H1 (cell line): ENCODE data around the gene NEU4. TPM values are rescaled to one million over a fixed set of nuclear protein-coding genes. Genes with fewer than 3 reads are reported as not detected.

Source experiments
- CTCF ChIA-PET: fragments of 300-600 bp; sonication (Branson Sonifier 250); formaldehyde crosslinking; loops from one replicate; lab custom pipeline; 2021; ENCODE audit not compliant: partially characterized antibody; lab: Charles Lee
- POLR2A ChIA-PET: fragments of 300-600 bp; sonication (Branson Sonifier 250); formaldehyde crosslinking; loops from one replicate; lab custom pipeline; 2021; ENCODE audit warnings: inconsistent platforms; ENCODE audit not compliant: partially characterized antibody; lab: Charles Lee
- DNase-seq, 2 experiments: peaks; one replicate each; pipeline versions ENCODE4 v3.0.0 to v3.0.0-alpha.2; 2010 to 2022; ENCODE audit warnings: low spot score in 2 of 2, low read depth in 1 of 2, mixed read lengths in 1 of 2
- FAIRE-seq: peaks from 2 replicates; lab custom pipeline; 2011; peaks lifted over from hg19 to GRCh38; lab: Jason Lieb, UNC
- H2AFZ ChIP-seq: 2 replicates; pipeline ENCODE4 v1.8.1; 2012; ENCODE audit warnings: low read length, inconsistent platforms
- H2AK5ac ChIP-seq: 2 replicates; pipeline ENCODE4 v1.6.1; 2013; ENCODE audit warnings: low read depth, low read length
- H2BK120ac ChIP-seq: replicated peaks from 2 replicates; pipeline ENCODE3; 2013; ENCODE audit warnings: low read depth, low read length, inconsistent platforms
- H2BK12ac ChIP-seq: 2 replicates; pipeline ENCODE4 v1.6.1; 2013; ENCODE audit warnings: low read depth, low read length
- H2BK15ac ChIP-seq: 2 replicates; pipeline ENCODE4 v1.6.1; 2013; ENCODE audit warnings: low read length
- H2BK20ac ChIP-seq: 2 replicates; pipeline ENCODE4 v1.6.1; 2013; ENCODE audit warnings: low read length
- H2BK5ac ChIP-seq: 2 replicates; pipeline ENCODE4 v1.6.1; 2013; ENCODE audit warnings: low read depth, low read length
- H3K14ac ChIP-seq: 2 replicates; pipeline ENCODE4 v1.6.1; 2013; ENCODE audit warnings: inconsistent platforms; ENCODE audit not compliant: insufficient read length
- H3K18ac ChIP-seq: 2 replicates; pipeline ENCODE4 v1.6.1; 2013; ENCODE audit warnings: low read length; ENCODE audit errors: extremely low read depth
- H3K23ac ChIP-seq: 2 replicates; pipeline ENCODE4 v1.6.1; 2013; ENCODE audit warnings: inconsistent platforms; ENCODE audit not compliant: insufficient read length
- H3K23me2 ChIP-seq: 2 replicates; pipeline ENCODE4 v1.6.1; 2013; ENCODE audit warnings: low read depth, low read length
- H3K27ac ChIP-seq: 2 replicates; pipeline ENCODE4 v1.6.1; 2011; ENCODE audit warnings: low read depth, low read length, inconsistent platforms
- H3K27me3 ChIP-seq, 4 experiments: replicated peaks in 1 of 4; 1 replicate in 1 of 4; 2 replicates in 3 of 4; pipeline versions ENCODE4 v1.6.1 to v1.8.1; 2011 to 2013; ENCODE audit warnings: low read length in 3 of 4, mild to moderate bottlenecking in 3 of 4, inconsistent platforms in 2 of 4, mixed read lengths in 2 of 4, moderate library complexity in 1 of 4; ENCODE audit not compliant: control insufficient read depth in 3 of 4, insufficient read depth in 3 of 4; ENCODE audit errors: extremely low read depth in 1 of 4
- H3K36me3 ChIP-seq, 4 experiments: 2 replicates each; pipeline versions ENCODE4 v1.6.1 to v1.8.1; 2011 to 2013; ENCODE audit warnings: mild to moderate bottlenecking in 4 of 4, low read length in 3 of 4, moderate library complexity in 2 of 4, control low read depth in 1 of 4, inconsistent platforms in 1 of 4; ENCODE audit not compliant: insufficient read depth in 4 of 4, control insufficient read depth in 2 of 4
- H3K4ac ChIP-seq: replicated peaks from 2 replicates; pipeline ENCODE3; 2013; ENCODE audit warnings: low read length, low read depth, mixed read lengths, inconsistent platforms; ENCODE audit not compliant: insufficient read length
- H3K4me1 ChIP-seq, 4 experiments: replicated peaks in 1 of 4; 1 replicate in 1 of 4; 2 replicates in 3 of 4; pipeline versions ENCODE4 v1.6.1 to v1.8.1; 2011 to 2013; ENCODE audit warnings: low read length in 3 of 4, inconsistent platforms in 2 of 4, mixed read lengths in 1 of 4; ENCODE audit not compliant: insufficient read depth in 4 of 4, control insufficient read depth in 3 of 4
- H3K4me2 ChIP-seq, 2 experiments: 2 replicates each; pipeline versions ENCODE4 v1.6.1 to v1.8.1; 2011 to 2013; ENCODE audit warnings: low read depth in 2 of 2, low read length in 2 of 2, control low read depth in 1 of 2, inconsistent platforms in 1 of 2, mild to moderate bottlenecking in 1 of 2; ENCODE audit not compliant: insufficient read depth in 1 of 2
- H3K4me3 ChIP-seq, 4 experiments: fragments of 200-600, 300-600 bp in 1 of 4; sonication (generic), shearing (Covaris generic), sonication (Bioruptor Twin) in 1 of 4; 2 replicates each; pipeline versions ENCODE4 v1.5.1 to v1.8.1; 2011 to 2016; ENCODE audit warnings: low read length in 4 of 4, low read depth in 3 of 4, control low read depth in 2 of 4, inconsistent platforms in 2 of 4, mild to moderate bottlenecking in 2 of 4, mixed read lengths in 1 of 4, moderate library complexity in 1 of 4; ENCODE audit not compliant: insufficient read depth in 2 of 4; ENCODE audit errors: extremely low read depth in 1 of 4
- H3K56ac ChIP-seq: replicated peaks from 2 replicates; pipeline ENCODE3; 2013; ENCODE audit warnings: low read depth, mild to moderate bottlenecking, mixed read lengths, low read length, inconsistent platforms; ENCODE audit not compliant: insufficient read length
- H3K79me1 ChIP-seq: 2 replicates; pipeline ENCODE4 v1.6.1; 2013; ENCODE audit warnings: low read depth, low read length, control low read depth
- H3K79me2 ChIP-seq, 2 experiments: 2 replicates each; pipeline versions ENCODE4 v1.6.1 to v1.8.1; 2012 to 2013; ENCODE audit warnings: low read length in 2 of 2, mild to moderate bottlenecking in 2 of 2, inconsistent platforms in 1 of 2; ENCODE audit not compliant: insufficient read depth in 2 of 2, control insufficient read depth in 1 of 2
- H3K9ac ChIP-seq, 4 experiments: replicated peaks in 1 of 4; 1 replicate in 1 of 4; 2 replicates in 3 of 4; pipeline versions ENCODE4 v1.6.1 to v1.8.1; 2011 to 2013; ENCODE audit warnings: low read depth in 3 of 4, low read length in 3 of 4, control low read depth in 2 of 4, mild to moderate bottlenecking in 2 of 4, moderate library complexity in 2 of 4, inconsistent platforms in 1 of 4; ENCODE audit errors: extremely low read depth in 1 of 4
- H3K9me3 ChIP-seq, 2 experiments: 2 replicates each; pipeline versions ENCODE4 v1.6.1 to v1.8.1; 2012 to 2013; ENCODE audit warnings: mild to moderate bottlenecking in 2 of 2, moderate library complexity in 2 of 2, control low read depth in 1 of 2, inconsistent platforms in 1 of 2, low read depth in 1 of 2, low read length in 1 of 2, mixed read lengths in 1 of 2; ENCODE audit not compliant: insufficient read depth in 2 of 2
- H4K20me1 ChIP-seq, 2 experiments: replicated peaks in 1 of 2; 2 replicates each; pipeline versions ENCODE3 to v1.8.1; 2011 to 2013; ENCODE audit warnings: inconsistent platforms in 2 of 2, low read length in 2 of 2, mild to moderate bottlenecking in 1 of 2; ENCODE audit not compliant: insufficient read depth in 2 of 2, control insufficient read depth in 1 of 2
- H4K5ac ChIP-seq: 2 replicates; pipeline ENCODE4 v1.6.1; 2013; ENCODE audit warnings: low read length, low read depth, mixed read lengths, inconsistent platforms; ENCODE audit not compliant: insufficient read length
- H4K8ac ChIP-seq: 2 replicates; pipeline ENCODE4 v1.8.0; 2013; ENCODE audit warnings: mild to moderate bottlenecking, moderate library complexity, low read length, inconsistent platforms; ENCODE audit not compliant: insufficient read depth; ENCODE audit errors: extremely low read depth
- H4K91ac ChIP-seq: replicated peaks from 2 replicates; pipeline ENCODE3; 2013; ENCODE audit warnings: low read length, mixed read lengths, inconsistent platforms; ENCODE audit not compliant: insufficient read length
- CBX8 ChIP-seq: fragments of 300-800, 300-1000 bp; sonication (generic); IDR thresholded peaks from 2 replicates; pipeline ENCODE4 v1.7.1; 2016; ENCODE audit warnings: low read depth, low read length, borderline replicate concordance
- GABPA ChIP-seq: IDR thresholded peaks from 2 replicates; pipeline ENCODE4 v1.6.1; 2011; ENCODE audit warnings: mild to moderate bottlenecking, low read length, moderate library complexity, borderline replicate concordance; ENCODE audit not compliant: insufficient read depth
- KDM4A ChIP-seq: IDR thresholded peaks from one replicate; pipeline ENCODE4 v1.7.1; 2012; ENCODE audit warnings: low read depth, mild to moderate bottlenecking, moderate library complexity, low read length, inconsistent platforms; ENCODE audit not compliant: severe bottlenecking
- MAFK ChIP-seq: IDR thresholded peaks from 2 replicates; pipeline ENCODE4 v1.6.1; 2012; ENCODE audit warnings: low read depth, mild to moderate bottlenecking, improper control_type of control experiment, low read length
- NANOG ChIP-seq: IDR thresholded peaks from 2 replicates; pipeline ENCODE4 v1.6.1; 2011; ENCODE audit warnings: low read length, low read depth, mild to moderate bottlenecking, inconsistent platforms; ENCODE audit not compliant: insufficient read depth, poor library complexity, severe bottlenecking
- RNF2 ChIP-seq: fragments of 200-900, 300-1000 bp; sonication (generic); IDR thresholded peaks from 2 replicates; pipeline ENCODE4 v1.7.1; 2016; ENCODE audit warnings: borderline replicate concordance, low read depth, mild to moderate bottlenecking, antibody characterized with exemption, low read length; ENCODE audit not compliant: poor library complexity, severe bottlenecking; ENCODE audit errors: missing control alignments
- SIX5 ChIP-seq: IDR thresholded peaks from 2 replicates; pipeline ENCODE4 v1.6.1; 2011; ENCODE audit warnings: mild to moderate bottlenecking, low read depth, low read length
- SP2 ChIP-seq: IDR thresholded peaks from 2 replicates; pipeline ENCODE4 v1.6.1; 2012; ENCODE audit warnings: mild to moderate bottlenecking, low read length, inconsistent platforms
- WGBS, 2 experiments: shearing (Covaris generic) in 1 of 2; methylation state at CpG; one replicate each; pipeline versions ENCODE4 v1.1.6 to v1.1.7; 2013 to 2015; ENCODE audit warnings: low lambda C conversion rate in 2 of 2, mixed read lengths in 2 of 2, inconsistent platforms in 1 of 2, low coverage in 1 of 2, missing lambda C conversion rate in 1 of 2; ENCODE audit not compliant: insufficient replicate concordance in 2 of 2, insufficient coverage in 1 of 2, insufficient read length in 1 of 2; ENCODE audit errors: extremely low coverage in 1 of 2, missing lambda C conversion rate in 1 of 2; 5-methylcytosine and 5-hydroxymethylcytosine counted together
- polyA plus RNA-seq, 7 experiments: library from polyadenylated mRNA; depleted of rRNA in 3 of 7; stranded (reverse) in 5 of 7; unstranded in 2 of 7; fragments of >200 nt in 5 of 7; fragments of 200-250 nt in 2 of 7; gene quantifications; 1 replicate in 5 of 7; 2 replicates in 1 of 7; 4 replicates in 1 of 7; pipeline versions ENCODE4 v1.2.1 to v1.2.3, GENCODE V29; 2011 to 2013; ENCODE audit warnings: missing spikeins in 2 of 7, mixed read lengths in 2 of 7
- total RNA-seq: library from RNA; stranded (reverse); fragmentation: NEBNext Ultra II Directional; extraction: Animal tissue kit (Norgen Biotek cat#: 25700); gene quantifications from 2 replicates; pipeline ENCODE4 v1.2.1, GENCODE V29; 2021
- TF ChIP-seq, protein P1 (sequence below): IDR thresholded peaks from 2 replicates; pipeline ENCODE4 v1.6.1; 2012; ENCODE audit warnings: low read length, inconsistent platforms

The NEU4 gene
- total and polyA plus RNA-seq, 2 of the 8 experiments (the other 6 are each of a cell fraction or from before 2014, with no cell fraction given), result 0.32 to 0.50 TPM

DNA sequence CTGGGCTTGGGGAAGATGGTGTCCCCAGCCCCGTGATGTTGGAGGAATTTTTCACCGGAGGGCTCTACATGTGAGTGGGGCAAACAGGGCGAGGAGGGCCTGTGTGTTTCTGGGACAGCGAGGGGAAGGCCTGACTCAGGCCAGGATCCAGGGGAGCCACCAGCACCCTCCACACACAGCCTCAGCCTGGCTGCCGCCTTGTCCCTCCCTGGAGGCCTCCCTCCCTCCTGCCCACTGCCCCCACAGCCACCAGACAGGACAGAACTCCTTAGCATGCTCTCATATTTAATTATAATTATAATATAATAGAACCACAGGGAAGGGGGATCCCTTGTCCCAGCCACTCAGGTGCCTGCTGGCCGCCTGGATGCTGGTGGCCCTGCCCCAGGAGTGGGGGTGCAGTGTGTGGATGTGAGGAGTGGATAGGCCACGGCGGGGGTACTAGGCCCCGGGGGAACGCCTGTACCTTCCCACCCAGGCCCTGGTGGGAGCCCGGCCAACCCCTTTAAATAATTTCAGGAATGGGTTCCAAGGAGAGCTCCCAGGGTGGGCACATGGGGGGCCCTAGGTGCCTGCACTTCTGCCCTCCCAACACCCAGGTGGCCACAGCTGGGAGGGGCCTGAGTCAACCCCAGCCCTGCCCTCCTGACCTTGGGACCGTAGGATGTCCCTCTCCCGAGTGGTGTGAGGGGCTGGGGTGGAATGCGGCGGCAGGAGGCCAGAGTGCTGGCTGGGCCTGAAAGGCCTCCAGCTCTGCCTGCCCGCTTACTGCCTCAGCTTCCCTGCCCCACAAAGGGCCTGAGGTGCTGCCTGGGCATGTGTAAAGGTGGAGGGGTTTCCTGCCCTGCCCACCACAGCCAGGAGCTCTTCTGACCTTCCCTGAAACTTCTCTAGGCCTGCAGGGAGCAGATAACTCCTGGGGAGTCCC is 40.9 kb downstream of the NEU4 start:
- no peak overlapping the region for H2BK15ac ChIP-seq
- H3K4me1 ChIP-seq, result no peaks in the 10 kb centered on the region; a peak in 1 of 7 replicates
- H3K27me3 ChIP-seq, result peaks cover 0 to 5% (median 4%) of the 10 kb centered on the region in 4 experiments; a peak in 4 of 7 replicates
- no peaks in the 10 kb centered on the region for H4K20me1 ChIP-seq
- H2AK5ac ChIP-seq, result no peak overlapping the region
- no peak overlapping the region for H4K8ac ChIP-seq
- no peak overlapping the region for H3K27ac ChIP-seq
- POLR2A ChIA-PET, result interaction anchor here (0.6 to 0.9 kb wide), 3 partner anchors 11 to 148 kb away, joined by 3 read pairs; partner anchors contain the start of gene ING5
- H2BK20ac ChIP-seq, result no peak overlapping the region
- H3K23me2 ChIP-seq, result no peaks in the 10 kb centered on the region
- H3K4me2 ChIP-seq, result no peak overlapping the region
- H3K56ac ChIP-seq, result no peak overlapping the region
- no peak overlapping the region for H3K4ac ChIP-seq
- WGBS, 2 experiments, result 92% methylated on average over 9 of the region's 16 CpGs; no CpG with 5 or more reads in 1 of the 2 experiments
- no peak overlapping the region for H4K5ac ChIP-seq
- H2BK5ac ChIP-seq, result no peak overlapping the region
- H3K18ac ChIP-seq, result no peak overlapping the region
- CTCF ChIA-PET, result interaction anchor here (0.5 to 0.7 kb wide), 3 partner anchors 11 to 29 kb away, joined by 3 to 4 read pairs (median 4); no protein-coding TSS in a partner anchor
- H3K9ac ChIP-seq, result no peak overlapping the region
- no peak overlapping the region for H3K14ac ChIP-seq
- H3K79me1 ChIP-seq, result no peaks in the 10 kb centered on the region
- H3K79me2 ChIP-seq, result no peaks in the 10 kb centered on the region
- 0 out of 2 replicates have a peak overlapping the region, but pooled peaks have one; percentile 3 for H2BK12ac ChIP-seq
- no peak overlapping the region for H3K23ac ChIP-seq
- H4K91ac ChIP-seq, result peak overlapping the region; percentile 65
- DNase-seq, result peak in 1 of 2 experiments; percentile 42
- no peak overlapping the region for H2AFZ ChIP-seq
- FAIRE-seq, result no peak
- H3K4me3 ChIP-seq, result no peak overlapping the region
- no peaks in the 10 kb centered on the region for H3K36me3 ChIP-seq
- no peaks in the 10 kb centered on the region for H3K9me3 ChIP-seq
- H2BK120ac ChIP-seq, result no peak overlapping the region
- TF ChIP-seq CBX8 (no peak), NANOG (no peak), SP2 (no peak), RNF2 (no peak), SIX5 (no peak), KDM4A (no peak), MAFK (no peak), GABPA (no peak)
- TF ChIP-seq, protein P1, sequence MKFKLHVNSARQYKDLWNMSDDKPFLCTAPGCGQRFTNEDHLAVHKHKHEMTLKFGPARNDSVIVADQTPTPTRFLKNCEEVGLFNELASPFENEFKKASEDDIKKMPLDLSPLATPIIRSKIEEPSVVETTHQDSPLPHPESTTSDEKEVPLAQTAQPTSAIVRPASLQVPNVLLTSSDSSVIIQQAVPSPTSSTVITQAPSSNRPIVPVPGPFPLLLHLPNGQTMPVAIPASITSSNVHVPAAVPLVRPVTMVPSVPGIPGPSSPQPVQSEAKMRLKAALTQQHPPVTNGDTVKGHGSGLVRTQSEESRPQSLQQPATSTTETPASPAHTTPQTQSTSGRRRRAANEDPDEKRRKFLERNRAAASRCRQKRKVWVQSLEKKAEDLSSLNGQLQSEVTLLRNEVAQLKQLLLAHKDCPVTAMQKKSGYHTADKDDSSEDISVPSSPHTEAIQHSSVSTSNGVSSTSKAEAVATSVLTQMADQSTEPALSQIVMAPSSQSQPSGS, result no peak
